Raji (cell line): ENCODE results near the gene CEP152.

Source experiments
- POLR2A ChIP-seq: IDR thresholded peaks from 2 replicates; pipeline ENCODE4 v1.6.1; 2011; ENCODE audit warnings: low read depth, low read length, control low read depth; ENCODE audit not compliant: insufficient read depth

CEP152 gene

DNA sequence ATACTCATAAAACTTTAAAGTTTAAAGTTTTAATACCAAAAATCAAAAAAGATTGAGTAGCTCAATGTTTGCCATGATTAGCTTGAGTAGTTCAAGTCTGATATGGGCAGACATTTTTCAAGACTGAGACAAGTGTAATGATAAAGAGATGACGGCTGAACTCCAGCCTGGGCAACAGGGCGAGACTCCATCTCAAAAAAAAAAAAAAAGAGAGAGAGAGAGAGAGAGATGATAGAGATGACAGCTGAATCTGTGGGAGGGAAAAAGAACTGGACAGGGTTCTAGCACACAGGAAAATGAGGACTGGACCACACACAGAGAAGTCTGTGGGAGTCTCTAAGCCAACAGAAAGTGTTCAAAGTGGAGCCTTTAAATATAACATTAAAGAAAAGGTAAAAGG lies 25.2 kb downstream of the CEP152 start:
- TF ChIP-seq POLR2A, result no peak

DNA sequence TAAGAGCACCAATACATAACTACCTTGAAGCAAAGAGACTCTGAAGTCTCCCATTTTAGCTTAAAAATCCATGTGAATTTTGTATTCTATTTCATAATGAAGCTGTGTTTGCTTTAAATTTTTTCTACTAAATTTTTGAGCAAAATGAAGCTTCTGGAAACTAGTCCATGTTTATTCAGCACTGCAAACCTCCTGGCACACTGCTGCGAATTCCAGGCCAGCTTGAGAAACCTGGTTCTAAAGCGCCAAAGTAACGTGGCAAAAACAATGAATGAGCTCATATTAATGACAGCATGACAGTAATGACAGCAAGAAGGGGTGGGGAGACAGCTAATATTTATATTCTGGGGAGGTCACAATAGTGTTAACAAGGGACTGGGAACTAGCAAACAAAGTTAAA lies 25.7 kb downstream of the CEP152 start:
- no peak for TF ChIP-seq POLR2A

DNA sequence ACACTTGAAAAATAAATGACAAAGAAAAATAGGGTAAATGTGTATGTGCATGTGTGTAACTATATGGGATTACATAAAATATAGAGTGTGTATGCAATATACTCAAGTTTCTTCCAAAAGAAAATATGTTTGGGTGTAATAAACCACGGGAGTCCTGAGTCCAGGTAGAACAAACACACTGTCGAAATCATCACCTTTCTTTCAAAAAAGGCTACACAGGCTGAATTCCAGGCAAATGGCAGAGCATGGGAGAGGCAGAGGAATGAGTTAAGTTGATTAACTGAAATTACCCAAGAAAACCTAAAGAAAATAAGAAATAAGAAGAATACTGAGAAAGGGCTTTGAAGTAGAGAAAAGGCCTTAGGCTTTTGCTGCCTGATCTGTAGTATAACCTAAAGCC lies 26.1 kb downstream of the CEP152 start:
- no peak for TF ChIP-seq POLR2A

DNA sequence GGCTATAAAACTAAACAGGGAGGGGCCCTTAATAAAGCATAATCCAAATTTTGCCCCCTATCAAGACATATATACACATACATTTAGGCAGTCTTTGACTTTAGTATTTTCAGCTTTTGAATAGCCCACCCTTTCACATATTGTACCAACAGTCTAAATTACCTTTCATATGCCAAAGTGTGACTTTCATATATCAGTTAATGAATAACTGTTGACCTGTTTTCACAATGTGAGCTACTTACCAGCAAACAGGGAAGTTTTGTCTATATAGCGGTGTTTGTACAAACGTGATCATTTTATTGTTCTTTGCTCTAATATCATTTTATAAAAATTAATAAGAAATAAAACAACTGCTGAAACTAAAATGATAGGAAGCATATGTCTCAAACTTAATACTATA lies 28.0 kb downstream of the CEP152 start:
- TF ChIP-seq POLR2A, result no peak

DNA sequence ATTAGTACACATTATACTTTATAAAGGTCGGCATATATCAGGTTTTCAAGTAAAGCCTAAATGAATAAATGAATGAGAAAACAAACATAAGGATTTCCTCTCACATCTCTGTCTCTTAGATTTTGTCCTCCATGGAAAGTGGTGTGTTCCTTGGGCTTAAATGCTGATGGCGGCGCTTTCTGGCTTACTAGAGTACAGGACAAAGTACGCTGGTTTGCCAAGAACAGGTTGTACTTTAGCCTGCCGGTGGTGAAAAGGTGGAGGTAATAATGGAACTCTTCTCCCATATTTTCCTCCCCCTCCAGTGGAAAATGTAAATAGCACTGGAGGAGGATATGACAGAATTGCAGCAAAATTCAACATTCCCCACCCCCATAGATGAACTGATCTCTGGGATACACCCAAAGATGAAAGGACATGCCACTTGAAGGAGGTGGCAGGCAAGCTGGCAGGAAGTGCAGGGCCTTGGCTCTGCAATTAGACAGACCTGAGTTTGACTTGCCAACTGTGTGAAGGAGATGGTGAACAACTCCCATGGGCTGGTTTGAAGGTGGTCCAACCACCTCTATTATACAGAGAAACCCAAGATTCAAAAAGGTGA lies 29.3 kb downstream of the CEP152 start:
- TF ChIP-seq POLR2A, result no peak

DNA sequence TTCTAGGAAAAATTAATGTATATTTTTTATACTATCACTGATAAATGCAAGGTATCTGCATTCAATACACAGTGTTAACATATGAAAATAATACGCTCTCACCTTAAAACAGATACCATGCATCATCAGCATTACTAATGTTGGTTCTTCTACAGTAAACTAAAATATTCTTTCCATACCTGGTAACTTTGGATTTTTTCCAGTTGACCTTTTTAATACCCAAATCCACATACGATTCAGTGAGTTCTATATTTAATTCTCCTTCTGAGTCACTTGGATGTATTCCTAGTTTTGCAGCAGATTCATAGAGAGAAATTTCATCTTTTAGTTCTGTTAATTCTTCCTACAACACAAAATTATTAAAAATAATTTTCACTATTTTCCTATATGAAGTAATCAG lies 29.9 kb downstream of the CEP152 start:
- no peak for TF ChIP-seq POLR2A

DNA sequence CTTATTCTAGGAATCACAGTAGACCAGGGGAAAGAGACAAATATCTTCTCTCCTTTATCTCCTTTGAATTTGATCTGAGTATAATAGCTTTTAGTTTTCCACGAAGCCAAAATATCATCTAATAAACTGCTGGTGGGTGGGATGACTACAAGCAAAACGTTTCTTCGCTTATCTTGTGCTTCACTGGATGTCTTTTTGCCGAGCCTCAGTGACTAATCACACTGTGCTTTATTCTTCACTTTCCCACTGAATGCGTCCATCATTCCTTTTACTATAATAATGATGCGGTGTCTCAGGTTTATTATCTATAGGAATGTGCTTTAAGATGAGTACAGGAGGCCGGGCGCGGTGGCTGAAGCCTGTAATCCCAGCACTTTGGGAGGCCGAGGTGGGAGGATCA lies 32.5 kb downstream of the CEP152 start:
- TF ChIP-seq POLR2A, result no peak

DNA sequence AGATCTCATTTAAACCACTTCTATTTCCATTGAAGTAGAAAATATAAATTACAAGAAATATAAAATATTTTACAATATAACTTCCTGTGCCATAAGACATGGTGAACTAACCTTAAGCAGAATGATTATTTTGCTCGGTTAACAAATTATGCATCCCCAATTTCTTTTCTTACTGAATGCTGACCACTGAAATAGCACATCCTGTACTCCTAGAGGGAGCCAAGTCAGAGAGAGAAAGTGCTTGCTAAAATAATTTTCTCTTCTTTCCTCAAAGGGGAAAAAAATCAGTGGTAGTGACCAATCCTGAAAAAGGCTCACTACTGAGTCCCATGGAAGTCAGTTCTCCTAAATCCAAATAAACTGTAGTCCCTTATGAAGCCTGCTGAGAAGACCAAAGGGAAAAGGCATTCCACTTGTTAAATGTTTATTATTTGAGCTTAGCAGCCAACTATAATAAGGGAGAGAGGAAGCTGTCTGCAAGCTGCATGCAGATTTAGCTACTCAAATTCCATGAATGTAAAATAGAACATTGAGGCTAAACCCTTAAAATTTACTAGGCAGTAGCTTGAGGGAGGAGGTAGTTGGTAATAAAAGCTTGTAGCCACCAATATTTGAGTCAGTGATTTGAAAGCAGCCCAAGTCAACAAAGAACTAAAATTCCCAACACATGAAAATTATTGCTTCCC lies 33.1 kb downstream of the CEP152 start:
- no peak for TF ChIP-seq POLR2A

DNA sequence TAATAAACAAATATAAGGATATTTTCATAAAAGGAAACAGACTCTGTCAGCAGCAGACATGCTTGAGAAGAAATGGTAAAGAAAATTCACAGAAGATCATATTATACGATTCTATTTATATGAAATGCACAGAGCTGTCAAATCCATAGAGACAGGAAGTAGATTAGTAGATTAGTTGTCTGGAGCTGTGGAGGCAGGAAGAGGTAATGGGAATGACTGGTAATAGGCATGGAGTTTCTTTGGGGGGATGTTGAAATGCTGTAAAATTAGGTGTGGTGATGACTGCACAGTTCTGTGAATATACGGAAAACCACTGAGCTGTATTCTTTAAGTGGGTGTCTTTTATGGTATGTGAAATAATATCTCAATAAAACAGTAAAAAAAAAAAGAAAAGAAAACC lies 35.3 kb downstream of the CEP152 start:
- TF ChIP-seq POLR2A, result no peak

DNA sequence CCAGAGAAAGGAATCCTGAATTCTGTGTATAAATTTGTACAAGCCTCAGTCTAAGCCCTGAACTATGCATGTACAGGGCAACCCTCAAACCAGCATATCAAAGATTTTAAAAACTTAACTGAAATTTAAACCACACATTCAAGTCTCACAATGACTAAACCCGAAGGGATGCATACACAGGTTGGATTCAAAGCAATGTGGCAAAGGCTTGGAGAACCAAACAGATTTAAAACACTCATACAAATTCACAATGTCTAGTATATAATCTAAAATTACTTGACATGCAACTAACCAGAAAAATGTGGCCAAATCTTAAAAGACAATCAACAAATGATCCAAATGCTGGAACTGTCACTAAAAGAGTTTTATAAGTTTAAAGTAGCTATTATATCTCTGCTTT lies 36.4 kb downstream of the CEP152 start:
- no peak for TF ChIP-seq POLR2A

DNA sequence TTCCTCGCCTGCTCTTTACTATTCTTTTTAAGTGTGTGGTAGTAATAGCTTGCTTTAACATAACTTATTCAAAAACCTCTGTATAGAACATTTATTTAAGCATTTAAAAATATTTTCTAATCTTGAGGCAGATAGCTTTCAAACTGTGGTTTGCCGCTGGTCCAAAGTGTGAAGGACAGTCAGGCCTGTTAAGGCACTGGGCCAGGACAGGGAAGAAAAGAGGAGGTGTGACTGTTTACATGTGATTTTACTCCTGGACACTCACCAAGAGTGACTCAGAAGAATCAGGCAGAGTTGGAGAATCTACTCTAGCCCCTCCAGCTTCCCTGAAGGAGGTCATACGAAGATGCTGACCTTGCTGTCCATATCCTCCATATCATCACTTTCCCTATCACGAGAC lies 44.7 kb downstream of the CEP152 start:
- no peak for TF ChIP-seq POLR2A

DNA sequence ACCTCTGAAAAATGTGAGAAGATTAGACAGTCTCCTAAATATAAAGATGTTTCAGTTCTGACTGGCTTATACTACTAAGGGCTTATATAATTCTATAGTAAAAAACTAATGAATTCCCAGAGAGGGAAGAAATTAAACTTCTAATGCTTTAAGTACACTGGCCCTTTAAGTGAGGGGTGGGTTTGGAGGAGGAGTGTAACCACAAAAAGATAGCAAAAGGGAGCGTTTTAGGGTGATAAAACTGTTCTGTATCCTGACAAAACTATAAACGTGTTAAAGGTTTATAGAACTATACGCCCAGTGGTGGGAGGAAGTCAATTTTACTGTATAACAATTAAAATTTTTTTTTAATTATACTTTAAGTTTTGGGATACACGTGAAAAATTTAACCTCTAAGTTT lies 45.8 kb downstream of the CEP152 start:
- no peak for TF ChIP-seq POLR2A

DNA sequence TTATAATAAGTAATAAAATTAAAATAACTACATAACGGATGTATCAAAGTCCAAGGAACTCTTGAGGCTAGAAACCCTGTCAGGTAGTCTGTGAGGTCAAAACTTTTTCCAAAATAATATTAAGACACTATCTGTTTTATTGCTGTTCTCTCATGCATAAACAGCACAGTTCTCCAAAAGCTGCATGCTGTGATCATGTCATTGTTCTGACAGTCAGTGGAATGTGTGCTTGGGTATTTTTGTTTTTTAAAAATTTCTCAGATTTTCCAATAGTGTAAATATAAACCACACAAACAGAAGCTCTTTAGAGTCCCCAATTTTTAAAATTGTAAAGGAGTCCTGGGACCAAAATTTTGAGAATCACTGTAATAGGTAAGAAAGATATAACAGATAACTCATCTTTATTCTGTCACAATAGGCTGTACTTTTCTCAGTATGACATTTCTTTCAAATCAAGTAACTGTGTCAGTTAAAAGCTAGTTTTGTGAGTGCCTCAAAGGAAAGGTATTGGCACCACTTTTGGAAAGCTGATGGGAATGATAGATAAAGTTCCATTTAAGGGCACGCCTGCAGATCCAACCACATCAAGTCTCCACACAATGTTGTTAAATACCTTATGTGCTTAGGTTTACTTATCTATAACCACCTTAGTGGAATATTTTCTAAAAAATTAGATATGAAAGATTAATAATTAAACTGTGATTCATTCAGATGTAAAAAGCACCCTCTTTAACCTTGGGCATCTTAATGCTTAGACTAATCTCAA lies 49.3 kb downstream of the CEP152 start:
- no peak for TF ChIP-seq POLR2A

DNA sequence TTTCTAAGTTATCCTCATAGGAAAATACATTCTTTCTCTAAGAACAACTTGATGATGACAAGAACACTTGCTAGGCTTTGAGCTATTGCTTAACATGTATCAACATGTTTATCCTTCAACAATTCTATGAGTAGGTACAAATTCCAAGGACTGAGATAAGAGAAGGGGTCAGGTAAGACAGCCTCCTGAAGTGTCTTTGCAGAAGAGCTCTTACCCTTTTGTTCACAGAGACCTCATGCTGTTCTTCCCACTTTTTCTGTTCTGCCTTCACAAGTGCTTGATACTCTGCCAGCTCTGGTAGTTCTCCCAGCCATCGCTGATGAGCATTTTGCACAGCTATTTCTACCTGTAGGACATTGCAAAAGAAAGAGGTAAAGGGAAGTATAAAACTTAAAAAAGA lies 50.9 kb downstream of the CEP152 start:
- no peak for TF ChIP-seq POLR2A

DNA sequence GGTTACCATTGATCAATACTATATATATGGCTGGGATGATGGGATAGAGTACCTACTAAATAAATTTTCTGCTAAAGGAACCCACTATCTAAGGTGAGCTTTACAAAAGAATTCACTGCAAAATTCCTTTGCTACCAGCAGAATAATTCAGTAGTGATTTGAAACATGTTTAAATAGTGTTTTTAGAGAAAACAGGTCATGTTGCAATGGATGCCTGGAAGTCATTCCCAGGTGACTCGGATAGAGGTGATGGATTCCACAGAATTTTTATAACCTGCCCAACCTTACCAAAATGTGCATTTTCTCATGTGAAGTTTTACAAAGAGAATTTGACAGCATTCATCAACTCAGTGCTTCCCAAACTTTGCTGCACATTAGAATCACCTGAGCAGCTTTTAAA lies 53.2 kb downstream of the CEP152 start:
- no peak for TF ChIP-seq POLR2A

DNA sequence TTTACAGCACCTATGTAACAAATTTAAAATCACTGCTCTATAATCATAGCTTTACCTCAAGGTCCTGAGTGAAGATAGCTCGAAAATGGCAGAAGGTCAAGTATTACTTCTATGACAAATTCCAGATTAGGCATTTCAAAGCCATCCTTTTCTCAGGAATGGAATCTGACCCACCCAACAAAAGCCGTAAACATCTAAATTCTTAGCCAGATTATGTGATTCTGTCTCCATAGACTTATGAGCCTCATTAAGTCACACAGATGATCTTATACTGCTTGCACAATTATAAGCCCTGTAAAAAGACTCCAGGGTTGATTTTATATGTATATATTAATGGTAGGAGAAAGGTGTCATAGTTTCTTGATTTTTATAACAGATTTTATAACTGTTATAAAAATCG lies 56.9 kb downstream of the CEP152 start:
- TF ChIP-seq POLR2A, result no peak

DNA sequence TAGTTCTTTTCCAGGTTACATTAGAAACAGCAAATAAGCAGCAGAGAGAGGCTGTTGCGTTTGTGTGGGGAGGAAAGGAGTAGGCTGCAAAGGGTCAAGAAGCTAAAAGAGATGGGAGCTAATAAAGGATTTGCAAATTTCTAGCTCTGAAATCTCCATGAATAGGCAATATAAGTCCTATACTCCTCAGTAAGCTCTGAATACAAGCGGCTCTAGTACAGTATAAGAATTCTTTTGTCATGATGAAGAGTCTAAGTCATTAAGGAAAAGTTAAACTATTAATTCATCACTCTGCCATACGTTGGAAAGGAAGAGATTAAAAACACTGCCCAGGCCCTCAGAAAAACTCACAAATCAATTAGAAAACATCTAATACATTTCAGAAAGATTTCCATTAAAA lies 59.3 kb downstream of the CEP152 start:
- no peak for TF ChIP-seq POLR2A

DNA sequence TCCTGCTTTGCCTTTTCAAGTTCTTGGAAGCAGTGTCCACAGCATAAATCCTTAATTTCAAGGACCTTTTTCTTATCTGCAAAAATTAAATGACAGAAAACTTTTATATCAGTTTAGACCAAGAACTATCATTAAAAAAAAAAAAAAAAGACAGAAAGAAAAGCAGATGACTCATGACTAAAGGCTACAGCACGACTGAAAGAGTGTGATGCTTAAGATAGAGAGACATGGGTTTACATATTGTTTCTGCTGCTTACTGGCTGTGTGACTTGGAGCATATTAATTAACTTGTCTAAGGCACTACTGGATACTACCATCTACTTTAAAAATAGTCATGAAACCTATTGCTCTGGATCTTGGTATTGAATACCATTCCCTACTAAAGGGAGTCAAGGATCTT lies 62.3 kb downstream of the CEP152 start:
- no peak for TF ChIP-seq POLR2A
